ENCODE results near the gene NDUFV1.

NDUFV1 gene

DNA sequence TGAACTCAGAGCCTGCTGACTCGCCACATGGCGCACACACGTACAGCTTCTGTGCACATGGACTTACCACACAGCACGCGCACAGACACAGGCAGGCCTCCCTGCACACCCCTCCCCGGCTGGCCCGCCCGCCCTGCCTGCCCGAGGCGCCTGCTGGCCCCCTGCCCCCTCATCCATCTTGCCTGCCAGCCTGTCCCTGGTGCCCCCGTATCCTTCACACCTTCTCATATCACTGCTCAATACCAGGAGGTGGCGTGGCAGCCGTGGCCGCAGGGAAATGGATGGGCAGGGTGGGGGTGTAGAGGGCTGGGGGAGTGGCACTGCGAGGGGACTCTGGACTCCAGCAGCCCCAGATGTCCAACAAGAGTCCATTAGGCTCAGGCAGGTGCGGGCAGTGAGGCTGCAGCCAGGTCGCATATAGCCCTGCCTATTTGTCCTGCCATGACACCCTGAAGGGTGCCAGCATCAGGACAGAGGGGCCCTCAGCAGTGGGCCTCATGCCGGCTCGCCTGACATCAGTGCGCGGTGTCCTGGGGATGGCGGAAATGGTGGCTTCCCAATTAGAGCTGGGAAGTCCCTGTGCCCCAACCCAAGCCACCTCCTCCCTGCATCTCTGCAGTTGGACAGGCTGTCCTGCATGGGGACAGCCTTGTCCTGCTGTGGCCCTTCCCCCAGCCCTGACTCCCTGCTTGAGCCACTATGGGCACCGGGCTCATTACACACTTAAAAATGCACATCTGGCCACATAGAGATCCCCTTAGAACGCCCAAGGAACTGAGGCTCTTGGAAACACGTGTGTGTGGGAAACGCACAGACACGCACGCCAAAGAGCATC is 34.8 kb downstream of the NDUFV1 start:
- no peak for DNase-seq

DNA sequence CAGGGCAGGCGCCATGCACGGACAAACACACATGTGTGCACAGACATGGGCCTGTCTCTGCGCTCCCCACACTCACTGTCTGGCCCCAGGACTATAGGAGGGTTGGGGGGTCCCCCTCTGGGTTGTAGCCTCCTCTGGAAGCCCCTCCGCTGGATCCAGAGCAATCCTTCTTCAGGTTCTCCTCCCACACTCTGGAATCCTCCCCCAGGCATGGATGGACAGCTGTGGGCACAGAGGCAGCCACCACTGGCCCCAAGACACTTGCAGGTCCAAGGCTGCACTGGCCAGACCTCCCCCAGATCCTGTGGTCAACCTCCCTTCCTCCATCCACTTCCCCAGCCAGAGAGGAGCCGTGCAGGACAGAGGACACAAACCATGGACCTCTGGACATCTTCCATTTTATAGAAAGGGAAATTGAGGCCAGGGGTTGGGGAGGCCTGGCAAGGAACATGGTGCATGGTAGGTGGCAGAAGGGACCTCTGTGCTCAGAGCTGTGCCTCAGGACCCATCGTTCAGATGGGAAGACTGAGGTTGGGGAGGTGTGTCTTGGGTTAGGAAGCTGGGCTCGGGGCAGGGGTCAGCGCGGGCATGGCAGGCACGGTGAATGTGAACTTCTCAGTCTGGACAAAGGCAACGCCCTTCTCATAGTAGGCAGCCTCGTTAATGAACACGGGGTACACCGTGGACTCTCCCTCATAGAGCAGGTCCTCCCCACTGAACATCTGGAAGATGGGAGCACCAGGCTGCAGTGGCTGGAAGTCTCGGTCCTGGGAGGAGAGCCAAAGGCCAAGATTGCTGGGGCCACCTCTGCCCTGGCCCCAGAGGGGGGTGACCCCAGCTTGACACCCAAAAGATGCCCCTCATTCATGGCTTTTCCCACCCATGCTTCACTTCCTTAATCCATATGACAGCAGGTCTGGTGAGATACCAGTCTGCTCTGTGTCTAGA is 35.7 kb downstream of the NDUFV1 start:
- DNase-seq = no peak

DNA sequence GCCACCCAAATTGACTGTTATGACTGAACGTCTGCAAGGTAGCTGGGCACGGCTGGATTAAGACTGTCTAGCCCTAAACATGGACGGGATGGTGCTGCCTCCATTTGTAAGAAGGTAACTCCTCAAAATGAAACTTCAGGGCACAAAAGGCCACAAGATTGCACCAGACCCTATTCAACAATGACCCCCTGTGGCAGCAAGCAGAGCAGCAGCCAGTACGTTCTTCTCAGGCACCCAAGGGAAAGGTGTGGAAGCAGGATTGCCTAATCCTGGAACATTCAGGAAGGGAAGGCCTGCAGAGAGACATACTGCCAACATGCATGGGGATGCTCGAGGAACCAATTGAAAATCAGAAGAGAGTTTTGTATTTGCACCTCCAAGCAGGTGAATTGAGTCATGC is 37.3 kb downstream of the NDUFV1 start:
- peak; percentile 5 for DNase-seq

DNA sequence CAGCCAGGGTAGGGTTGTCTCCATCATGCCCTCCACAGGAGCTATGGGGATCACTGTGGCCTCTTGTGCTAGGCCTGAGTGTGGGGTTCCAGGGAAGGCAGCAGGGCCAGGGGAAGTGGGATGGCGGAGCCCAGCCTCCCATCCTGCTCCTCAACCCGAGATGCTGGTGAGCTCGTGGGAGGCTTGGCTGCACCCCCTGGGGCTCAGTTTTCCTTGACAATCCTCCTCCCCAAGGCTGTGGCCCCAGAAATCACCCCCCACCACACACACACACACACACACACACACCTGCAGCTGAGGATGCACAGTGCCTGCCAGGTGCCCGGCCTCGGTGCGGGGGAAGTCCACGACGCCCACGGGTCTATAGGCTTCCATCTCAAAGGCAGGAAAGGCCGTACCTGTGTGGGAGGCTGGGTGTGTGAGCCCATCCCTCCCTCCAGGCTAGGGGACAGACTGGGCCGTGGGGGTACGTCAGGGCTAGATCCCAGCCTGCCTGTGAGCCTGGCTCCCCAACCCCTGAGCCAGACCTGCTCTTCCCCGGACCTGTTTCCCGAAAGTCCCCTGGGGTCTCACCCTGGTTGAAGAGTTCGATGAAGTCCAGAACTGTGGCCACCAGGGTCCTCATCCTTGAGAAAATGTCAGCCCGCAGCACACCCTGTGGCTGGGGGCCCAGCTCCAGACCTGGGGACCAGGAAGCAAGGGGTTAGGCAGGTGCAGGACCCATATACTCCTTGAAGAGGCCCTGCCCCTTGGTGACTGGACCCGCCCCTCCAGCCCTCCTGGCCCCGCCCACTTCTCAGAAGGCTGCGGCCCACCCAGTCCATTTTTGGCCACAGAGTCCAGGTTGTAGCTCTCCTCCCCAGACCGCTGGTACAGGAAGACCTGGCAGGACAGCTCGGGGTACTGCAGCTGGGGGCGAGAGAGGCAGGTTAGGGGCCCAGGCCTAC is 38.0 kb downstream of the NDUFV1 start:
- no peak for DNase-seq

DNA sequence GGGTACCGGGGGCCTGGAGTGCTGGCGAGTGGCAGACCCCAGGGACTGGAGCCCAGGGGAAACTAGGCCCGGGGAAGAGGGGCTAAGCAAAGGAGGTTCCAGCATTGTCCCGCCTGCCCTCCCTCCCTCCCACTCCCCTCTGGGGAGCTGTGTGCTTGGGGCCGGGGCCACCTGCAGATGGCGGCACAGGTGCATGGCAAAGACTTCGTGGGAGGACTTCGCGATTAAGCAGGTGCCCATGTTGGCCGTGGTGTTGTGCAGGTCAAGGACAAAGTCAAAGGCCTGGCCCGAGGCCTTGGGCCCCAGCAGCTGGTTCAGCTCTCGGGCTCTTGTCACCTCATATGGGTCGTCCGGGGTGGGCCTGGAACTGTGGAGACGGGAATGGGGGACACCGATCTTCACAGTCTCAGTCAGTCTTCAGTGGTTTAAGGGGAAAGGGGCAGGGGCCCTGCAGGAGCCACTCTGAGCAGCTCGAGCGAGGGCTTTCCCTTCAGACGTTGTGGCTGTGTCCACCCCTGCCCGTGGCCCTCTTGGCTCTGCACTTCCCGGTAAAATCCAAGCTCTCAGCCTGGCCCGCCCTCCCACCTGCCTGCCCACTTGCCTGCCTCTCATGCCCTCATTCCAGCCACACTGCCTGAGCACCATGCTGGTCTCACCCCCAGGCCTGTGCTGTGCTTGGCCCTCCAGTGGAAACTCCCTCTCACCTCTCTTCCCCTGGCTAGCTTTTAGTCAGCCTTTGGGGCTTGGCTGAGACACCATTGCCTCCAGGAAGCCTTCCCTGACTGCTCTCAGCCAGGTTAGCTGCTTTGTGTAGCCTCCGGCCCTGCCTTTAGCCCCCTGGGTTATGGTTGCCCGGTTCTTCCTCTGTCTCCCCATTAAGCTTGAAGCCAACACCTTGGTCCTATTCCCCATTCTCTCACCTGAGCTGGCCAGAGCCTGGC is 39.1 kb downstream of the NDUFV1 start:
- DNase-seq = no peak

DNA sequence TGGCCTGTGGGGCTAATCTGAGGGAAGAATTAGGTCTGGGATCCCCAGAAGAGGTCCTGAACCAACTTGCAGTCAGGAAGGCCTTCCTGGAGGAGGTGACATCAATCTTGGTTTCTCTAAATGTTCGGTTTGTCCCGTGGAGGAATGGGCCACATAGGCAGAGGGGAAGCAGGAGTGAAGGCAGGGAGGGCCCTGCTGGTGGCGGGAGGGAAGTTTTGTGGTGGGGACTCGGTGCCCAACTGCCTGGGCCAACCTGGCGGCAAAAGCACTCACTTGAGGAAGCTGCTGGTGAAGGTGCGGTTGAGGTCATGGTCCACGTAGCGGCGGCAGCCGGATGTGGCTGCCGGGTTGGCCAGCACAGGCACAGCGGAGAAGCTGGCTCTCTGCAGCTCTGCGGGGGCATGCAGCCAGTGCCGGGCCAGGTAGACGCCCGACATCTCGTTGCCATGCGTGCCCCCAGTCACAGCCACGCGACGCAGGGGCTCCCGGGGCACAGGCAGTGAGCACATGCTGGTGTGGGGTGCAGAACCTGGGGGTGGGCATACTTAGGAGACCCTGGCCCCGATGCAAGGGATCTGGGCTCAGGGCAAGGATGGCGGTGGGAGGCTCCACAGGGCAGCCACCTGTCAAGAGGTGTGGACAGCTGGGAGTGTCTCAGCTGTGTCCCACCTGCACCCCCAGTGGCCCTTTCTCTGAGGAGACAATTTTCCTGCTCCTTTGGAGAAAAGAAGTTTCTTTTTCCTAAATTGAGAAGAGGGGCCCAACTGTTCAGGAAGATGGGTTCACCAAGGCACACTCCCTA is 40.0 kb downstream of the NDUFV1 start:
- no peak for DNase-seq

DNA sequence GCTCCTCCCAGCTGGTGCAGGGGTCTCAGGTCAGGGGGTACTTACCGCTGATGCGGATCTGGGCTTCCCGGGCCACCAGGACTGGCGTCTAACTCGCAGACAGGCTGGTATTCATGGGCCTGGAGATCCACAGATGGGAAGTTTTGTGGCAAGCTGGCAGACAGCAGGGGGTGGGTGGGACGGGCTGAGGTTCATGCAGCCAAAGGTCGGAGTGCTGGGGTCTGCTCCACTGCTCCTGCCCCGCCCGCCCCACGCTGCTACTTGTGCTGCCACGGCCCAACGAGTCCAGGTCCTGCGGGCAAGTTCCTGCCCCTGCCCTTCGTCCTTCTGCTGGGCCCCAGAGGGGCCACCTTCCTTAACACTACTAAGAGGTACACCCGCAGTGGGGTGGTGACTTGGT is 40.7 kb downstream of the NDUFV1 start:
- no peak for DNase-seq

DNA sequence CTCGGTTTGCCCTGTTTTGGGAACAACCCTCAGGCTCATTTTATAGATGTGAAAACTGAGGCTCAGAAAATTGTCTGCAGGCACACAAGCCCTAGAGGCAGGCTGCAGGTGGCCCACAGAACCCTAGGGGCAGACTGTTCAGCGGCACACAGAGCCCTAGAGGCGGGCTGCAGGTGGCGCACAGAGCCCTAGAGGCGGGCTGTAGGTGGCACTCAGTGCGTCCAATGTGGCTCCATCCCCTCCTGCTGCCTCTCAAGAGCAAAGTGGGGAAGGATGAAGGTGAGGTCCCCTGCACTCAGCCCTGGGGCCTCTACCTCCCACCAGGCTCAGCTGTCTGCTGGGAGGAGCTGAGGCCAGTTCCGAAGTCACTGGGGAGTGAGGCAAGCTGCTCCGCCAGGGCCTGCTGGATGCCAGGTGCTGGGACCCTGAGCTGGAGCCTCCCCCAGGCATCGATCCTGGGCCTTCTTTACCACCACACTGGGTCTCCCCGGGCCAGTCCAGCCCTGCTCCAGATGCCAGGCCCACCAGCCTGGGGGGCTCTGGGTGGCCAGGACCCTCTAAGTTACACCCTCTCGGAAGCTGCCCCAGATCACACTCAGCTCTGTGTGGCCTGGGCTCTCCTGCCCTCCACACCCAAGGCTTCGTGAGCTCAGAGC is 41.5 kb downstream of the NDUFV1 start:
- DNase-seq = peak; percentile 10

DNA sequence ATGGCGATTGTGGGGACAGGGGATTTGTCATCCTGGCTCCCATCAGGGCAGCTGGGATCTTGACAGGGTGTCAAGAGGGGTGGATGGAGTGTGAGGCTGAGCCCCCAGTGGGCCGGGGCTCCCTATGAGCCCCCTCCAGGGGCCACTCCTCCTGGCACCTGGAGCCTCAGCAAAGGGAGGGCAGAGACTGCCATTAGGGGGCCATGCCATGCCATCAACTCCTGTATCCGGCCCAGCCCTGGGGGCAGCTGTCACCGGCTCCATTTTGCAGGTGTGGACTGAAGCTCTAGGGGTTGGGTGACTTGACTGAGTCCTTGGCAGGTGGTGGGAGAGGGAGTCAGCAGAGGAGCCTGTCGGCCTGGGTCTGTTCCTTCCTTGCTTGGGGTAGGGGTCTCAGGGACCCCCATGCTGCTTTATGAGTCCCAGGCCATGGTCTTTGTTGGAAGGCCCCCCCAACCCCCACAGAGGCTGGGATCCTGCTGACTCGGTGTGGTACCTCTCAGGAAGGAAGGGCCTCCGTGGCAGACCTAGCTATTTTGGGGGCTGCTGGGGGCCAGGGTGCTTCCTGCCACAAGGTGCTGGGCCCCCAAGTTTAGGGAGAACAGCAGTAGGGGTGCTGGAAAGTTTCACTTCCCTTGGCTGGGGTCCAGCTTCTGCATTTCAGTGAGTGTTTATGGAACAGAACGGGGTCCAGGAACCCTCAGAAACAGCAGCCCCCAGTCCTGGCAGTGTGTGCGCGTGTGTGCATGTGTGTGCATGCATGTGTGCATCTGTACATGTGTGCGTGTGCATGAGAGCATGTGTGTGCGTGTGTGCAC is 42.3 kb downstream of the NDUFV1 start:
- peak; percentile 8 for DNase-seq

DNA sequence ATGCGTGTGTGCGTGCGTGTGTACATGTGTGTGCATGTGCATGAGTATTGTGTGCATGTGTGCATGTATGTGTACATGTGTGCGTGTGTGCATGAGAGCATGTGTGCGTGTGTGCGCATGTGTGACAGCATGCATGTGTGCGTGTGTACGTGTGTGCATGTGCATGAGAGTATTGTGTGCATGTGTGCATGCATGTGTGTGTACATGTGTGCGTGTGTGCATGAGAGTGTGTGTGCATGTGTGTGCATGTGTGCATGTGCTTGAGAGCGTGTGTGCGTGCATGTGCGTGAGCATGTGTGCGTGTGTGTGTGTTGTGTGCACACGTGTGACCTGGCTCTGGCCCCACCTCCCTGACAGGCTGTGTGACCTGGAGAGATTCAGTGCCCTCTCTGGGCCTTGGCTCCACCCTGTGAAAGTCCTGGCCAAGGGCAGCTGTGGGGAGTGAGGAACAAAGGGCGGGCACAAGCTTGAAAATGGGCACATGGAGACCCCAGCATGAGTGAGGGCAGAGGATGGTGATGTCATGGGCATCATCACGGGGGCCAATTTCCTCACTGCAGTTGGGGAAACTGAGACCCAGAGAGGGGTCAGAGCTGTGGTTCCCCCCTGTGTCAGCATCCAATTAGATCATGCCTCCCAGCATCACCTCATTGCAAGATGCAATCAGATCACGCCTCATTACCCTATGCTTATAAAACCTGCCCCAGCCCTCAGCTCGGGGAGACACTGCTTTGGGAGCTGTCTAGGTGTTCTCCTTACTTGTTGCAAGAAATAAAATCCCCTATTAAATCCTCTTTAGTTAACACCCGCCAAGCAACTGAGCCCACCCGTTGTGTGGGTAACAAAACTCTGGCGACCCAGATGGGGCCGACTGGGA is 43.1 kb downstream of the NDUFV1 start:
- no peak for DNase-seq

DNA sequence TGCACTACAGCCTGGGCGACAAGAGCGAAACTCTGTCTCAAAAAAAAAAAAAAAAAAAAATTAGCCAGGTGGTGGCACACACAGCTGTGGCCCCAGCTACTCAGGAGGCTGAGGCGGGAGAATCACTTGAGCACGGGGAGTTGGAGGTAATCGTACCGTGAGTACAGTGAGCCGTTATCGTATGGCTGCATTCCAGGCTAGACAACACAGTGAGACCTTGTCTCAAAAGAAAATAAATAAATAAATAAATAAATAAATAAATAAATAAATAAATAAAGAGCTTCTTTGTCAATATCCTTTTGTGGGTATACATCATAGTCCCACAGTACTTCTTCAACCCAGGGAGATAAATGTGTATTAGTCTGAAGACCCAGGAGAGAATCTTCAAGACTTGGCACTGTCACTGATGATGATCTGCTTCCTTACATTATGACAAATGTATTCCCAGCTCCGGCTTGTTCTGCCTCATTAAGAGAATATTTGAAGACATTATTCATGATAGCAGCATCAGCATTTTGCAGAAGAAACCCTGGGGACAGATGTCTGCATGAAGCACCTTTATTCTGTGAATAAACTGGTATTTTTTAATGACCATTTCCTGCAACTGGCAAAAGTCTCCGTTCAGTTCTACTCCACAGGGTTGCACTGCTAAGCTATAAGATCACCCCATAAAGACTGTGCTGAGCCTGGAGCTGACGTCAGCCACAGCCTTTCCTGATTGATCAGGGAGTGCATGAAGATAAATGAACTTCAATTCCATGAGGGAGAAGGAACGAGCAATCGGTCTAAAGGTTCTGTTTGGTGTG is 45.4 kb downstream of the NDUFV1 start:
- DNase-seq = no peak

DNA sequence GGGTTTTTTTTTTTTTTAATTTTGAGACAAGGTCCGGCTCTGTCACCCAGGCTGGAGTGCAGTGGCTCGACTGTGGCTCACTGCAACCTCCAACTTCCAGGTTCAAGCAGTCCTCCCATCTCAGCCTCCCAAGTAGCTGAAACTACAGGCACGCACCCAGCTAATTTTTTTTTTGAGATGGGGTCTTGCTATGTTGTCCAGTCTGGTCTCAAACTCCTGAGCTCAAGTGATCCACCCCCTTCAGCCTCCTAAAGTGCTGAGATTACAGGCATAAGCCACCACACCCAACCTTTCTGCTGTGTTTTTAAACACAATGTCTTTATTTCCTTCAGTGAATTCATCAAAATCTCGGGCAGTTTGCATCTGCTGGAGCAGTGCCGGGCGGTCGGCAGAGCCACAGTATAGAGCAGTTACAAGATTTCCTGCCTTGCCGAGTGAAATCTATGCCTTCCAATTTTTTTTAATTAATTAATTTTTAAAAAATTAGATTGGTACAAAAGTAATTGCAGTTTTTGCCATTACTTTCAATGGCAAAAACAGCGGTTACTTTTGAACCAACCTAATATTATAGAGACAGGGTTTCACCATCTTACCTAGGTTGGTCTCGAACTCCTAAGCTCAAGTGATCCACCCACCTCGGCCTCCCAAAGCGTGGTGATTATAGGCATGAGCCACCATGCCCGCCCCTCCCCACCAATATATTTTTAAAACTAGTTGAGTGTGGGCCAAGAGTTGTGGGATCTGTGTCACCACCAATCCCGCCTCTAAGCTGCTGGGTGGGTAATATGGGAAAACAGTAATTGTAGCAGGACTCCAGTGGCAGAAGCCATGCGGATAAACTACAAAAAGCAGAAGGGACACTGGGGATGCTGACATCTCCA is 46.5 kb downstream of the NDUFV1 start:
- DNase-seq = no peak

DNA sequence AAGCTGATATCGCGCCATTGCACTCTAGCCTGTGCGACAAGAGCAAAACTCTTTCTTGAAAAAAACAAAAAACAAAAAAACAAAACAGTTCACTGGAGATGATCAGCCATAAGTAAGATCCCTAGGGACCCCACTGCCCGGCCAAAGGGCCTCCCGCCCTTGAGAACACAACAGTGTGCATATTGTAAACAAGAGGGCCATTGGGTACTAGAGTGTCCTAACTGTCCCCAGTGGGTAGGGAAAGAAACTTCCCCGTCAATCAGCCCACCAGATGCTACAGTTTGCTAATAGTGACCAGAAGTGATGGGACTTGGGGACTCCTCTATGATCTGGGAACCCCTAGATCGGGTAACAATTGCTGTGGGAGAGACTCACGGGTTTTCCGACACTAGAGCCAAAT is 47.5 kb downstream of the NDUFV1 start:
- no peak for DNase-seq

DNA sequence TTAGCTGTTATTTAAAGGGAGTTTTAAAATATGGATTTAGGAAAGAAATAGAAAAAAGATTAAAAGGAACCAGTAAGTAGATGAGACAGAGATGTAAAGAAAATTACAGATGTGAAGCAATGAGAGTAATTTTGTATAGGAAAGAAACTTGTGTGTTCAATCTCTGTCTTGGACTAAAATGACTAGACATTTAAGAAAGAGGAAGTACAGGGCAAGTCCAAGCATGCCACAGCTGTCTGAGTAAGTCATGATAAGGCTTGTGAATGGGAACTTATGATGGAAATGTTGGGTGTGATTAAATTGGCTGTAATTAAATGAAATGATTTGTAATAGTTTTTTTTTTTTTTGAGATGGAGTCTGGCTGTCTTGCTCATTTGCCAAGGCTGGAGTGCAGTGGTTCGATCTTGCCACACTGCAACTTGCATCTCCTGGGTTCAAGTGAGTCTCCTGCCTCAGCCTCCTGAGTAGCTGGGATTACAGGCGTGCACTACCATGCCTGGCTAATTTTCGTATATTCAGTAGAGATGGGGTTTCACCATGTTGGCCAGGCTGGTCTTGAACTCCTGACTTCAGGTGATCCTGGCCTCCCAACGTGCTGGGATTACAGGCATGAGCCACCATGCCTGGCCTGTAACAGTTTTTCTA is 49.7 kb downstream of the NDUFV1 start:
- DNase-seq = peak; percentile 67

DNA sequence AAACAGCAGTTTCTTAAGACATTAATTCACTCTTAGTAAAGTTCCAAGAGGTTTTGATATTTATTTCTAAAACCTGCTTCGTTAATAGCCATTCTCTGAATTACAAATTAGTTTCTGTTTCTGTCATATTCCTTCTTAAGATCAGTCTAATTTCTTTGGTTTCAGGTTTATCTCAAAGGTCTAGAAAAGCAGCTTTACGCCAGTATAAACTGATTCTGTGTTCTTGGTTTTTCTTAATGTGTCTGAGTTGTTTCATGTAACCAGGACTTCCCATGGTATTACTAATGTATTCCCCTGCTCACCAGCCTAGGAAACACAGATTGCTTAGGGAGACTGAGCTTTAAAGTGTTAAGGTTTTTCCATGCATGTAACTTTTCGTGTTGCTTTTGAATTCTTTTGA is 50.6 kb downstream of the NDUFV1 start:
- no peak for DNase-seq
